ENCODE results near the gene ATP2C2. TPM values are rescaled to one million over a fixed set of nuclear protein-coding genes. Genes with fewer than 3 reads are reported as not detected.

Gene ATP2C2
- total RNA-seq, 2 donors from 2014 or later = 0.07 TPM; not detected in 1

Other genes starting within 250 kb of the ATP2C2 start
- gene HSDL1, start 223.4 kb upstream of the ATP2C2 start, total RNA-seq = 10 to 100 TPM; 13.0 to 14.6 TPM
- gene DNAAF1, start 223.2 kb upstream of the ATP2C2 start, total RNA-seq = under 1 TPM in 1 of 2 donors, not detected in 1; 0.19 TPM
- 10 to 100 TPM; 41.8 to 51.3 TPM for gene TAF1C, start 181.5 kb upstream of the ATP2C2 start, total RNA-seq
- under 1 TPM in 1 of 2 donors, not detected in 1; 0.43 TPM for gene ADAD2, start 177.4 kb upstream of the ATP2C2 start, total RNA-seq
- not detected for gene KCNG4, start 128.5 kb upstream of the ATP2C2 start, total RNA-seq
- gene WFDC1, start 73.7 kb upstream of the ATP2C2 start, total RNA-seq = not detected
- 10 to 100 TPM; 15.6 to 27.9 TPM for gene MEAK7, start 136.1 kb downstream of the ATP2C2 start, total RNA-seq
- gene COTL1, start 249.5 kb downstream of the ATP2C2 start, total RNA-seq = 100 to 1,000 TPM; 353 to 529 TPM